NCI-H345 treated with DMSO at 0.1 percent for 48 hours (cell line): ENCODE data around the gene TRIP6.

ENCODE experiments used
- DNase-seq: peaks from one replicate; lab custom pipeline; 2025; ENCODE audit not compliant: unreplicated experiment; lab: John Stamatoyannopoulos, UW

TRIP6 gene

DNA sequence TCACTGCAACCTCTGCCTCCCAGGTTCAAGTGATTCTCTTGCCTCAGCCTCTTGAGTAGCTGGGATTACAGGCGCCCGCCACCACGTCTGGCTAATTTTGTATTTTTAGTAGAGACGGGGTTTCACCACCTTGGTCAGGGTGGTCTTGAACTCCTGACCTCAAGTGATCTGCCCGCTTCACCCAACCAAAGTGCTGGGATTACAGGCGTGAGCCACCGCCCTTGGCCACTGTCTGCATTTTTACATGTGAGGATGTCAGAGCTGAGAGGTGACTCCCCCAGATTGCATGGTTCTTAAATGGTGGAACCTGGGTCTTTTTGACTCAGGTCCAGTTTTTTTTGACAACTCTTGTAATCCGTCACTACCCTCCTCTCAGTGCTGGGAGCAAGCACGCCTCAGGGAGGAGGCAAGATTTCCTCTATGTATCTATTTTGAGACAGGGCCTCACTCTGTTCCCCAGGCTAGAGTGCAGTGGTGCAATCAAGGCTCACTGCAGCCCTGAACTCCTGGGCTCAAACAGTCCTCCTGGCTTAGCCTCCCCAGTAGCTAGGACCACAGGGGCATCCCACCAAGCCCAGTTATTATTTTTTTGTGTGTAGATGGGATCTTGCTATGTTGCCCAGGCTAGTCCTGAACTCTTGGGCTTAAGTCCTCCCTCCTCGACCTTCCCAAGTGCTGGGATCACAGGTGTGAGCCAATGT is 6.6 kb downstream of the TRIP6 start:
- no peak for DNase-seq

DNA sequence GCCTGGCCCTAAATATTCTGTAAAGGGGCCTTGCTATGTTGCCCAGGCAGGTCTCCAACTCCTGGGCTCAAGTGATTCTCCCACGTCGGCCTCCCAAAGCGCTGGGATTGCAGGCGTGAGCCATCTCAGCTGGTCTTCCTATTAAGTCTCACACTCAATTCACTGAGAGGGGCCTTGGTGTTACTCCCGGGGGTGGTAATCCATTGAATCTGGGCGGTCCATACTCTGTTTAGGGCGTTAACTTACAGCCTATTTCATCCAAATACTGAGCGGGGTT is 7.1 kb downstream of the TRIP6 start:
- no peak for DNase-seq

DNA sequence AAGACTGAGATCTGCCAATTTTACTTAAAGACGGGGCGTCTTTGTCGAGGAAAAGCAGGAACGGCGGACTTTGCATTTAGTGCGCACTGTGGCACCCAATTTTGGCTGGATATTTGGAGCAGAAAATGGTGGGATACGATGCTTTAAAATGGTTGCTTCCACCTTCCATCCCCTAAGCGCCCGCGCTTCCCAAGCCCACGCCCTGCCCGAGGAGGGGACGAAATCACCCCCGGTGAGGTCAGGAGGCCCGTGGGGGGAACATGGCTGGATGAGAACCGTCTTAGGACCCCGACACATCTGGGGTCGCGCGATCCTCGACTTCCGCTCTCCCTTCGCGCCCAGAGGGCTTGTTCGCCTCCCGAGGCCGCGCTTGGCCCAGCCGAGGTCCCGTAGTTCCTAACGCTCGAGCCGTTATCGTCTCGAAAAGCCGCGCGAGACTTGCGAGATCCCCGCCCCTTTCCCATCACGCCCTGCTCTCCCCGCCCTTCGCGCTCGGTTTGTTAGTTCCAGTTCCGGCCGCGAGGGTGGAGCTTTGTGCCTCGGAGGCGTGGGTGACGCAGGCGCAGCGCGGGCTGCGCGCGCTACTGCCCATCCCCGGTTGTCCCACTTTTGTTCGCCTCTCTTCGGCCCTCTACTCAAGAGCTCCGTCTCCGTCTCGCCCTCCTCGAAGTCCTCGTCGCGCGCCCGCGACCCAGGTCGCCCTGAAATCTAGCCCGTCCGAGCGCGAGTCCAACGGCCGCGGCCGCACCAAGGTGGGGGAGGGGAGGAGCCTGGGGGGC is 7.6 kb downstream of the TRIP6 start, which contains the start of gene SRRT:
Gene SRRT (plus strand): TSS at position 527 of the 779 bp plus-strand sequence. CDS start 488 bp downstream, outside the sequence.
- DNase-seq = peak; percentile 94

DNA sequence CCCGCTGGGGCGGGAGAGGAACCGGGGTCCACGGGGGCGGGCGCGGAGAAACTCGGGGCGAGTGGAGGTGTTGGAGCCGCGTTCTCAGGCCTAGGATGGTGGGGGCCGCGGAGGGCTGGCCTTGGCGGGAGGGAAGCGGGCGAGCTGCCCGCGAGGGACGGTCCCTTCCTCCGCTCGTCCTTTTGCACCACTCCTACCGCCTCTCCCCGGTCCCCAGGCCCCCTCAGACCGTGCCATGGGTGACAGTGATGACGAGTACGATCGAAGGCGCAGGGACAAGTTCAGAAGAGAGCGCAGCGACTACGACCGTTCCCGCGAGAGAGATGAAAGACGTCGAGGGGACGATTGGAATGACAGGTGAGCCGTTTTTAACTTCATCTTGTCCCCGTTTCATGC is 8.2 kb downstream of the TRIP6 start:
- no peak for DNase-seq

DNA sequence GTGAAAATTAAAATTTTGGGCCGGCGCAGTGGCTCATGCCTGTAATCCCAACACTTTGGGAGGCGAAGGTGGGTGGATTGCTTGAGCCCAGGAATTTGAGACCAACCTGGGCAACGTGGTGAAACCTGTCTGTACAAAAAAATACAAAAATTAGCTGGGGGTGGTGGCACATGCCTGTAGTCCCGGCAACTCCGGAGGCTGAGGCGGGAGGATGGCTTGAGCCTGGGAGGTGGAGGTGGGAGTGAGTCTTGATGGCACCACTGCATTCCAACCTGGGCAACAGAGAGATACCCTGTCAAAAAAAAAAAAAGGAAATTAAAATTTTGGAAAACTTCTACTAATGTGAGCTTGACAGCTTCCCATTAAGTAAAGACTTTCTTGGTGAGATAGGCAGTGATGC is 10.8 kb downstream of the TRIP6 start:
- no peak for DNase-seq

DNA sequence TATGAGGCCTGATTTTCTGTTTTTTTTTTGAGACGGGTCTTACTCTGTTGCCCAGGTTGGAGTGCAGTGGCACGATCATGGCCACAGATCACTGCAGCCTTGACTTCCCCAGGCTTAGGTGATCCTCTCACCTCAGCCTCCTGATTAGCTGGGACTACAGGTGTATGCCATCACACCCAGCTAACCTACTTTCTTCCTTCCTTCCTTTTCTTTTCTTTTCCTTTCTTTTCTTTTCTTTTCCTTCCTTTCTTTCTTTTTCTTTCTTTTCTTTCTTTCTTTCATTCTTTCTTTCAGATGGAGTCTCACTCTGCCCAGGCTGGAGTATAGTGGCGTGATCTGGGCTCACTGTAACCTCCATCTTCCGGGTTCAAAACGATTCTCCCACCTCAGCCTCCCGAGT is 11.5 kb downstream of the TRIP6 start:
- DNase-seq = no peak

DNA sequence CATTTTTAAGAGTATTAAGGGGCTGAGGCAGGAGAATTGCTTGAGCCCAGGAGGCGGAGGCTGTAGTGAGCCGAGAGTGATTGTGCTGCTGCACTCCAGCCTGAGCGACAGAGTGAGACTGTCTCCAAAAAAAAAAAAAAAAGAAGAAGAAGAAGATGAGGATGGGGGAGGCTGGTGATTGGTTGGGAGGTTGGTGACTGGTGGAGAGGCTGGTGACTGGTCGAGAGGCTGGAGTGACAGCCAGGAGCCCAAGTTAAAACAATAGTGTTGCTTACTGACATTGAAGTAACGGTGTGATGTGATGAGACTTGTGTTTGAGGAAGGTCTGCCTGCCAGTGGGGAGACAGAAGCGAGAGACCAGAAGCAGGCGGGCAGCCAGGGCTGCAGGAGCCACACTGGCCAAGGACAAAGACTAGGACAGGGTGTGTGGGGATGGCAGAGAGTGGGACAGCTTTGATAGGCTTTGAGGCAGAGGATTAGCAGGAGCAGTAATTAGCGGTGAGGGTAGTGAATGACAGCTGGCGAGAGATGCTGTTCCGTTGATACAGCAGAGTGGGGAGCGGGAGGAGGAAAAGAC is 12.6 kb downstream of the TRIP6 start:
- DNase-seq = no peak

DNA sequence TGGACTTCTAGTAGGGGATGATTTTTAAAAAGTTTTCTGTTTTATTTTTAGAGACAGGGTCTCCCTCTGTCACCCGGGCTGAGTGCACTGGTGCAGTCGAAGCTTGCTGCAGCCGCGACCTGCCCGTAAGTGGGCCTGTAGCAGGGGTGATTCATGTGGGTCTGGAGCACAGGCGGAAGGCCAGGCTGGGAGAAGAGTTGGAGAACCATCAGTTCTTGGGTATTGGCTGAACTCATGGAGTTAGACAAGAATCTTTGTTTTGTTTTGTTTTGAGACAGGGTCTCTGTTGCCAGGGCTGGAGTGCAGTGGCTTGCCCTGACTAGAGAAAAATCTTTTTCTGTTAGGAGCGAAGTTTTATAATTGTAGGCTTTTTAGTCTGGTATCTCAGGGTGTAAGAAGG is 13.5 kb downstream of the TRIP6 start:
- DNase-seq = no peak

DNA sequence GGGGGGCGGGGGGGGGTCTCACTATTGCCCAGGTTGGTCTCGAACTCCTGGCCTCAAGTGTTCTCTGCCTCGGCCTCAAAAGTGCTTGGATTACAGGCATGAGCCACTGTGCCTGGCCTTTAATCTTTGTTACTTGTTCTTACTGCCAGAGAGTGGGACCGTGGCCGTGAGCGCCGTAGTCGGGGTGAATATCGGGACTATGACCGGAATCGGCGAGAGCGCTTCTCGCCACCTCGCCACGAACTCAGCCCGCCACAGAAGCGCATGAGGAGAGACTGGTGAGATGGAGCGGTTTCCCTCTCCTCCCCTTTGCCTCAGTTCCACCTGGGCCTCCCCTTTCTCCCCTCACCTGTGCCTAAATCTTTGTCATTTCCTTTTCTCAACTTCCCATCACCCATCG is 13.9 kb downstream of the TRIP6 start:
- no peak for DNase-seq

DNA sequence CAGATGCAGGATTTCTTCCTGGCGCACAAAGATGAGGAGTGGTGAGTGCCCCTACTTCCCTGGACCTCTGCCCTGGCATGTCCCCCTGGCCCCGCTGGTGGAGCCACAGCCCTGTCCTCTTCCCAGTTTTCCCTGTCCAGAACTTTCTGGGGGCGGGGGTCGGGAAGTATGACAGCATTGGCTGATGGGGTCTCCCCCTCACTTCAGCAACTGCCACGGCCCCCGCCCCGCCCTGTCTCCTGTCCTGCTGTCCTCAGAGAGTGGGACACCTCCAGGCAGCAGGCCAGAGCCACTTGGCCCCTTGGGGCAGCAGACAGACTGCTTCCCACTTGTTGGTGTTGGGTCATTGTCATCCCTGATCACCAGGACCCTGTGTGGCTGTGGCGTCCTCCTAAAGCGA is 15.0 kb downstream of the TRIP6 start:
- DNase-seq = no peak

DNA sequence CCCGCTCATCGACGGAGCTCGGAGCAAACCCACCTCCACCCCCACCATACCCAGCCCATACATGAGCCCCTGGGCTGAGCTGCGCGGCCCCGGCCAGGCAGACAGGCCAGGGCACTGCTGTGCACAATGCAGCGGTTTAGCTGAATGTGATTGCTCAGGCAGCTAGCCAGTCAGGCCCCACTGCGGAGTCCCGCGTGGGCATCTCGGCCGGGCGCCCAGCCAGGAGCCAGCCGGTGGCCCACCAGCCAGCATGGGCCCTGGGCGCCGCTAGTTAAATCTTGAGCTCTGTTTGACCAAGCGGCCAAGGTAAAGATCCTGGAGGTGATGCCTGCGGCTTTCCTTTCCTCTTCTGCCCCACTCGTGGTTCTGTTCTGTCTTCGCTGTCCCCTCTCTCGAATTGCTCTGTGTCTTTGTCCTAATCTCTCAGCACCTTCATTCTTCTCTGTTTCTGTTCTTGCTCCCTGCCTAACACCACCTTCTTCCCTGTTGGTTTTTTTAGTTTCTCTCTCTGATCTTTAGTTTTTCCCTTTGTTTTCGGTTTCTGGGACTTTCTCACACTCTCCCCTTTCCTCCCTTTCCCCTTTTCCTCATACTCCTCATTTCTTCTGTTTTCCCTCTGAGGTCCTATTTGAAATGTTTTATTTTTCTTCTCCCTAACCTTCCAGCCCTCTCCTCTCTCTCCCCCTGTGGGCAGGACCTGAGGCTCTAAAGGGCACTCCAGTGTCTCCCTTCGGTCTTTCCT is 15.8 kb downstream of the TRIP6 start:
- no peak for DNase-seq

DNA sequence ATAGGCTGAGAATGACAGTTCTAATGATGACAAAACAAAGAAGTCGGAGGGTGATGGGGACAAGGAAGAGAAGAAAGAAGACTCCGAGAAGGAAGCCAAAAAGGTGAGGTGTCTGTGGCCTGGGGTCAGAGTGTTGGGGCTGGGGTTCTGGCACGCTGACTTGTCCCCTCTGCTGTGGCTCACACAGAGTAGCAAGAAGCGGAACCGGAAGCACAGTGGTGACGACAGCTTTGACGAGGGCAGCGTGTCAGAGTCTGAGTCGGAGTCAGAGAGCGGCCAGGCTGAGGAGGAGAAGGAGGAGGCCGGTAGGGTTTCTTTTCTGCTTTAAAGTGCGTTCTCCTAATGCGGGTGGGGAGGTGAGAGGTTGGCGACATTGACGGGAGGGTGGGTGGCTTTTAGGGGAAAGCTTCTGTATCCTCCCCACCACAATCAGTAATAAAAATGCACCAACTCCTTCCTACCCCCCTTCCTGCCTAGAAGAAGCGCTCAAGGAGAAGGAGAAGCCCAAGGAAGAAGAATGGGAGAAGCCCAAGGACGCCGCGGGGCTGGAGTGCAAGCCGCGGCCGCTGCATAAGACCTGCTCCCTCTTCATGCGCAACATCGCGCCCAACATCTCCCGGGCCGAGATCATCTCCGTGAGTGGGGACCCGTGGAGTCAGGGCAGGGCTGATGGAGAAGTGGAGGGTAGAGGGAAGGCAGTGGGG is 17.7 kb downstream of the TRIP6 start:
- DNase-seq = no peak

DNA sequence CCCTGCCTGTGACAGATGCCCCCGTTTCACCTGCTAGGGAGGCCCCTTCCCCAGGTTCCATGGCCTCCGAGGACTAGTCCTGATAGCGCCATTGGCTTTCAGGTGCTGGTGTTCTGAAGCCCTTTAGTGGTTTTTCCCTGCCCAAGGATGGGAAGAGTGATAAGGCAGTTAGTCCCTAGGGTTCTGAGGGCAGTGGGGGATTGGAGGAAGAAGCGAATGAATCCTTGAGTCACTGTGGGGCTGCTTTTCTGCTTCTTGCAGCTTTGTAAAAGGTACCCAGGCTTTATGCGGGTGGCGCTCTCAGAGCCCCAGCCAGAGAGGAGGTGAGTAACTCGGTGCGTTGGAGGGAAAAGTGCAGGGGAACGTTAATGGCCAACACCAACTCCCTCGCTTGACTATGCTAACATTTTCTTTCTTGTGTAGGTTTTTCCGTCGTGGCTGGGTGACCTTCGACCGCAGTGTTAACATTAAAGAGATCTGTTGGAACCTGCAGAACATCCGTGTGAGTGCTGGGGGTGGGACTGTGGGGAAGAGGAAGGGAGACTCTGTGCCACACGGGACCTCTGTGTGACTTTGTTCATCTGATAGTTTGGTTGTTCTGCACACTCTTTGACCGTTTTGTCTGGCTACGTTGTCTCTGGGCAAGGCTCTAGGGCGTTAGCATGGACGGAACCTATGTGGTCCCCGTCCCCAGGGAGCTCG is 18.4 kb downstream of the TRIP6 start:
- DNase-seq = no peak

DNA sequence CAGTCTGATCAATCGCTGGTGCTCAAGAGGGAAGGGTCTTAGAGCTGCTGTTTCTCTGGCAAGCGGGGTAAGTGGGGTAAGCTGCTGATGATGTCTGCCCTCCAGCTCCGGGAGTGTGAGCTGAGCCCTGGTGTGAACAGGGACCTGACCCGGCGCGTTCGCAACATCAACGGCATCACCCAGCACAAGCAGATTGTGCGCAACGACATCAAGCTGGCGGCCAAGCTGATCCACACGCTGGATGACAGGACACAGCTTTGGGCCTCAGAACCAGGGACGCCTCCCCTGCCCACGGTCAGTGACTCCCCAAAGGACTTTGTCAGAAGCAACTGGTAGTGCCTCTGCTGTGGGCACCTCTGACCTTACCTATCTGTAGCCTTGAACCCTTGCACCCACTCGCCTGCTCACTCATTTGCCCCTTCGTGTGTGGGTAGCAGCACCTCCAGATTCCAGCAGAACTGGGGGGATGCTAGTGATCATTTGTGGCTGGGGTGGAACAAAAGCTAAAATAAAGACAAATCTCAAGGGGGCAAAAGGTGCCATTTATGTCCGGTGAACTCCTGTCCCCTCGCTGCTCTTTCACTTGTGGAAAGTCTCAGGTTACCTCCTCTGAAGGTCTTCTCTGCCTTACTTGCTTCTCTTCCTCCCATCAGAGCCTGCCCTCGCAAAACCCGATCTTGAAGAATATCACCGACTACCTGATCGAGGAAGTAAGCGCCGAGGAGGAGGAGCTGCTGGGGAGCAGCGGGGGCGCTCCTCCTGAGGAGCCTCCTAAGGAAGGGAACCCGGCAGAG is 19.2 kb downstream of the TRIP6 start:
- DNase-seq = no peak

DNA sequence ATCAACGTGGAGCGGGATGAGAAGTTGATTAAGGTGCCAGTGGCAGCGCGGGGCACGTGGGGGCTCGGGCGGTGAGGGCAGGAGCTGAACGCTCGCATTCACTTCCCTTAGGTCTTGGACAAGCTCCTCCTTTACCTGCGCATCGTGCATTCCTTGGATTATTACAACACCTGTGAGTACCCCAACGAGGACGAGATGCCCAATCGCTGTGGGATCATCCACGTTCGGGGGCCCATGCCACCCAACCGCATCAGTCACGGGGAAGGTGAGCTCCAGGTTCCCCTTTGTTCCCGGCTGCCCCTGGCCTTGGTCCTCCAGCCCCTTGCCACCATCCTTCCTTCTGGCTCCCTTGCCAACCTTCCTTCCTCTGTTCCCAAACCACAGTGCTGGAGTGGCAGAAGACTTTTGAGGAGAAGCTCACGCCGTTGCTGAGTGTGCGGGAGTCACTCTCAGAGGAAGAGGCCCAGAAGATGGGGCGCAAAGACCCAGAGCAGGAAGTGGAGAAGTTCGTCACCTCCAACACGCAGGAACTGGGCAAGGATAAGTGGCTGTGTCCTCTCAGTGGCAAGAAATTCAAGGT is 19.8 kb downstream of the TRIP6 start:
- no peak for DNase-seq

DNA sequence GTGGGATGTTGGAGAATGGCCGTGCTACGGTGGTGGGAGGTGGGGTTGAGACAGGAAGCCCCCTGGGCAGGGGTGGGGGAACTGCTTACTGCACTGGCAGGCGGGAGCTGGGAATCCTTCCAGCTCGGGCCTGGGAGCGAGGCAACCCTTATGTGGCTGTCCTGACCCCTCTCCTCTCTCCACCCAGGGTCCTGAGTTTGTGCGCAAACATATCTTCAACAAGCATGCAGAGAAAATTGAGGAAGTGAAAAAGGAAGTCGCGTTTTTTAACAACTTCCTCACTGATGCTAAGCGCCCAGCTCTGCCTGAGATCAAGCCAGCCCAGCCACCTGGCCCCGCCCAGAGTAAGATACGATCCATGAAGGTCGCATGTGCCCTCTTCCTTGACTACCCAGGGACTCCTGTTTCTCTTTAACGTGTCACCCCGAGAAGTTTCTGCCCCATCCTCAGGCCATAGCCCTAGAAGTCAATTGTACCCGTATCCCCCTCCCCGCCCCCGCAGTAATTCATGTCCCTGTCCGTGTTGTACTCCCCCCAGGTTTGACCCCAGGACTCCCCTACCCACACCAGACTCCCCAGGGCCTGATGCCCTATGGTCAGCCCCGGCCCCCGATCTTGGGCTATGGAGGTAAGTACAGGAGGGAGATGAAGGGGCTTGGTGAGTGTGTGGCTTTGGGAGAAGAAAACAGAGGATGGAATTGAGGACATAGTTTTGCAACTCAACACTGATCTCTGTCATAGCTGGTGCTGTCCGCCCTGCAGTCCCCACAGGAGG is 20.5 kb downstream of the TRIP6 start:
- no peak for DNase-seq

DNA sequence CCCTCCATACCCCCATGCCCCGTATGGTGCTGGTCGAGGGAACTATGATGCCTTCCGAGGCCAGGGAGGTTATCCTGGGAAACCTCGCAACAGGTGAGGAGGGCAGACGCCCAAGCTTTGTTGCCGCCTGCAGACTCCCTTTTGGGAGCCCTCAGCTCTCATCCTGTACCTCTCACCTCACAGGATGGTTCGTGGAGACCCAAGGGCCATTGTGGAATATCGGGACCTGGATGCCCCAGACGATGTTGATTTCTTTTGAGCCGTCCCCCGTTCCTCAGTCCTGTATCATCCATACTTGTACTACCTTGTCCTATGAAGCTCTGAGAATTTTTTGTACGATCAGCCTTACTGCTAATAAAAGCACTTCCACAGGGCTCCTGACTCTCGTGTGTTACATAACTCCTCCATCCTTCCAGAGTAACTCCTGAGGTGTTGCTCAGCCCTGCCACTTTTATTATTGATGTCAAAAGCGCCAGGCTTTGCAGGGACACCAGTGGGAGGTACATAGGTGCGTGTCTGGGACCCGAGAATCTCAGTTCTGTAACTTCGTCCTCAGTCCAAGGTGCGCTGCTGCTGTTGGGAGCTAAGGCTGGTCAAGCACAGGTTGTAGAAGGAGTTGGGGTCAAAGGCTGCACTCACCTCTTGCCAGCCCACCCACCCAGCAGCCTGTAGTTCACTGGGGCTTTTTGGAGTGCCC is 21.3 kb downstream of the TRIP6 start:
- DNase-seq = no peak
